ENCODE measurements around the gene ZCCHC14.

The ZCCHC14 gene

GRCh38 chr16:87418644-87419043 lies 74.2 kb downstream of the ZCCHC14 start:
- no peak overlapping the region for H3K4me3 ChIP-seq (ENCODE audit: low read depth, low read length)
- no peak for DNase-seq (ENCODE audit: low read depth)

- DNase-seq (ENCODE audit: low read depth), result no peak
- H3K4me3 ChIP-seq (ENCODE audit: low read depth, low read length), result no peak overlapping the region
Measured at GRCh38 chr16:87418216-87418615, 74.6 kb downstream of the ZCCHC14 start.

- no peak for DNase-seq (ENCODE audit: low read depth)
- no peak overlapping the region for H3K4me3 ChIP-seq (ENCODE audit: low read depth, low read length)
Measured at GRCh38 chr16:87417528-87417910, 75.3 kb downstream of the ZCCHC14 start.

- H3K4me3 ChIP-seq (ENCODE audit: low read depth, low read length), result no peak overlapping the region
- DNase-seq (ENCODE audit: low read depth), result peak; percentile 21
Measured at GRCh38 chr16:87416826-87417527, 75.8 kb downstream of the ZCCHC14 start.

- no peak overlapping the region for H3K4me3 ChIP-seq (ENCODE audit: low read depth, low read length)
- DNase-seq (ENCODE audit: low read depth), result no peak
Measured at GRCh38 chr16:87415441-87415840, 77.4 kb downstream of the ZCCHC14 start.

- H3K4me3 ChIP-seq (ENCODE audit: low read depth, low read length), result no peak overlapping the region
- no peak for DNase-seq (ENCODE audit: low read depth)
Measured at GRCh38 chr16:87414251-87414680, 78.6 kb downstream of the ZCCHC14 start.

GRCh38 chr16:87412996-87413421 lies 79.8 kb downstream of the ZCCHC14 start:
- no peak overlapping the region for H3K4me3 ChIP-seq (ENCODE audit: low read depth, low read length)
- no peak for DNase-seq (ENCODE audit: low read depth)

- DNase-seq (ENCODE audit: low read depth), result no peak
Measured at GRCh38 chr16:87412371-87412995, 80.3 kb downstream of the ZCCHC14 start.

GRCh38 chr16:87411375-87412271 lies 81.2 kb downstream of the ZCCHC14 start:
- no peak overlapping the region for H3K4me3 ChIP-seq (ENCODE audit: low read depth, low read length)
- no peak for DNase-seq (ENCODE audit: low read depth)

More at GRCh38 chr16:87412371-87412995, 80.3 kb downstream of the ZCCHC14 start:
- no peak overlapping the region for H3K4me3 ChIP-seq (ENCODE audit: low read depth, low read length)

- DNase-seq (ENCODE audit: low read depth), result no peak
- no peak overlapping the region for H3K4me3 ChIP-seq (ENCODE audit: low read depth, low read length)
Measured at GRCh38 chr16:87410968-87411367, 81.9 kb downstream of the ZCCHC14 start.

- DNase-seq (ENCODE audit: low read depth), result no peak
- H3K4me3 ChIP-seq (ENCODE audit: low read depth, low read length), result no peak overlapping the region
Measured at GRCh38 chr16:87410530-87410929, 82.3 kb downstream of the ZCCHC14 start.

- DNase-seq (ENCODE audit: low read depth), result no peak
- H3K4me3 ChIP-seq (ENCODE audit: low read depth, low read length), result no peak overlapping the region
Measured at GRCh38 chr16:87409781-87410180, 83.0 kb downstream of the ZCCHC14 start.

GRCh38 chr16:87409153-87409552 lies 83.7 kb downstream of the ZCCHC14 start:
- no peak for DNase-seq (ENCODE audit: low read depth)
- no peak overlapping the region for H3K4me3 ChIP-seq (ENCODE audit: low read depth, low read length)

GRCh38 chr16:87407511-87408112 lies 85.2 kb downstream of the ZCCHC14 start:
- H3K4me3 ChIP-seq (ENCODE audit: low read depth, low read length), result no peak overlapping the region
- DNase-seq (ENCODE audit: low read depth), result peak; percentile 24

GRCh38 chr16:87406495-87407088 lies 86.2 kb downstream of the ZCCHC14 start:
- no peak for DNase-seq (ENCODE audit: low read depth)
- H3K4me3 ChIP-seq (ENCODE audit: low read depth, low read length), result no peak overlapping the region

- DNase-seq (ENCODE audit: low read depth), result no peak
- H3K4me3 ChIP-seq (ENCODE audit: low read depth, low read length), result no peak overlapping the region
Measured at GRCh38 chr16:87404764-87405625, 87.8 kb downstream of the ZCCHC14 start.

GRCh38 chr16:87395181-87395842 lies 97.5 kb downstream of the ZCCHC14 start:
- H3K4me3 ChIP-seq (ENCODE audit: low read depth, low read length), result no peak overlapping the region
- DNase-seq (ENCODE audit: low read depth), result no peak

GRCh38 chr16:87393680-87394055 lies 99.2 kb downstream of the ZCCHC14 start:
- DNase-seq (ENCODE audit: low read depth), result no peak
- H3K4me3 ChIP-seq (ENCODE audit: low read depth, low read length), result peak overlapping the region; percentile 75

Measured in skeletal muscle cell (primary cell).